Breast epithelium (tissue), 3 donors: Measurements from ENCODE around the gene UNK.

Source experiments
- POLR2A ChIP-seq: fragments of 450-650 bp; IDR thresholded peaks from one replicate; pipeline ENCODE4 v1.6.1; 2016; ENCODE audit warnings: antibody characterized with exemption, mild to moderate bottlenecking, moderate library complexity
- POLR2AphosphoS5 ChIP-seq, 3 donors: sonication (generic); formaldehyde crosslinking; IDR thresholded peaks; one replicate each; pipeline ENCODE4 v1.6.1; 2017; ENCODE audit warnings: antibody characterized with exemption in 3 of 3
- TF ChIP-seq, protein P1 (sequence below), 3 donors: fragments of 450-650 bp; IDR thresholded peaks; one replicate each; pipeline ENCODE4 v1.5.1; 2016 to 2017; ENCODE audit warnings: antibody characterized with exemption in 3 of 3, mild to moderate bottlenecking in 3 of 3, moderate library complexity in 3 of 3

DNA sequence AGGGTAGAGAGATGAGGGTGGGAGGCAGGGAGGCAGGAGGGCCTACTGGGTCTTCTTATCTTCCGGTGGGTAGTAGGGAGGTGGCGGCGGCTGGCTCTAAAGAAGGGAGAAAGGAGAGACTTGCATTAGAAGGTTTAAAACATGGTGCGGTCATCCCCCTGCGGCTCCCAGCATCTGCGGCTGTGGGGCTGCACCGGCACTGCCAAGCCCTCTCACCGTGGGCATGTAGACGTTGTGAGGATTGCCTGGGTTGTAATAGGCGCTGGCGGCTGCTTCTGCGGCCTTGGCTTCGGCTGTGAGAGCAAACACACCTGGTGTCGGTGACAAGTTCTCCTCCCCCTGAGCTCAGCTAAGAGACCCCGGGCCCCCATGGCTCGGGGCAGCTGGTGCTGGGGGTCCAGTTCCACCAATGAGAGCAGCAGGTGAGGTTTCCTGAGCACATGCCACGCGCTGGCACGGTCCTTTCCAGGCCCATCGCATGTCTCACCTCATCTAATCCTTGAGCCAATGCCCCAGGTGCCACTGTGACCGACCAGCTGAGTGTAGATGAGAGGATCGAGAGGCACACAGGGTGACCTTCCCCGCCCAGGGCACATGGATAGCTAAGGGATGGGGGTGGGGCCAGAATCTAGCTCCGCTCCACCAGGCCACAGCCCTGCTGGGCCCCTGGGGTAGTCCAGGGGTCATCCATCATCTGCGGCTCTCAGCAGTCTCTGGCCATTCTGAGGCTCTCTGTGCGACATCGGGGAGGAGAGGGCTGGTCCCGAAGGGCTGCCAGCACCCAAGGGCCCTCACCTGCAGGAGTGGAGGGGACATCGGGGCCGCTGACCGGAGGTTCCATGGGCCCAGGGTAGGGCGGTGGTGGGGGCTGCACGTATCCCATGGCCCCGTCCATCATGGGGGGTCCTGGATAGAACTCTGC is 62.3 kb downstream of the UNK start:
- TF ChIP-seq POLR2A (no peak), POLR2AphosphoS5 (IDR thresholded peaks at IDR 0.05) (no peak)
- TF ChIP-seq, protein P1, sequence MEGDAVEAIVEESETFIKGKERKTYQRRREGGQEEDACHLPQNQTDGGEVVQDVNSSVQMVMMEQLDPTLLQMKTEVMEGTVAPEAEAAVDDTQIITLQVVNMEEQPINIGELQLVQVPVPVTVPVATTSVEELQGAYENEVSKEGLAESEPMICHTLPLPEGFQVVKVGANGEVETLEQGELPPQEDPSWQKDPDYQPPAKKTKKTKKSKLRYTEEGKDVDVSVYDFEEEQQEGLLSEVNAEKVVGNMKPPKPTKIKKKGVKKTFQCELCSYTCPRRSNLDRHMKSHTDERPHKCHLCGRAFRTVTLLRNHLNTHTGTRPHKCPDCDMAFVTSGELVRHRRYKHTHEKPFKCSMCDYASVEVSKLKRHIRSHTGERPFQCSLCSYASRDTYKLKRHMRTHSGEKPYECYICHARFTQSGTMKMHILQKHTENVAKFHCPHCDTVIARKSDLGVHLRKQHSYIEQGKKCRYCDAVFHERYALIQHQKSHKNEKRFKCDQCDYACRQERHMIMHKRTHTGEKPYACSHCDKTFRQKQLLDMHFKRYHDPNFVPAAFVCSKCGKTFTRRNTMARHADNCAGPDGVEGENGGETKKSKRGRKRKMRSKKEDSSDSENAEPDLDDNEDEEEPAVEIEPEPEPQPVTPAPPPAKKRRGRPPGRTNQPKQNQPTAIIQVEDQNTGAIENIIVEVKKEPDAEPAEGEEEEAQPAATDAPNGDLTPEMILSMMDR (IDR thresholded peaks at IDR 0.05): no peak
